ENCODE measurements around the gene TRAPPC3.

Gene TRAPPC3

GRCh38 chr1:36088577-36089392 lies 60.5 kb downstream of the TRAPPC3 start, which contains the start of gene ADPRS:
Gene ADPRS (plus strand): TSS chr1:36088892. CDS start chr1:36088905, 13 bp downstream.
- ChIA-PET POLR2A (no interaction called here), CTCF (no interaction called here)
- TF ChIP-seq CTBP1 (IDR thresholded peaks at IDR 0.05; ENCODE audit: borderline replicate concordance) (peak; percentile 34; the same call in 1 of the 2 replicates), ELF4 (IDR thresholded peaks at IDR 0.05) (peak; percentile 82), ARNT (IDR thresholded peaks at IDR 0.05) (peak; percentile 75; the same call in 1 of the 2 replicates), FOXK2 (IDR thresholded peaks at IDR 0.05) (no peak), PKNOX1 (IDR thresholded peaks at IDR 0.05) (no peak), BHLHE40 (IDR thresholded peaks at IDR 0.05; ENCODE audit: borderline replicate concordance) (no peak), LEF1 (IDR thresholded peaks at IDR 0.05; ENCODE audit: borderline replicate concordance) (no peak), FOXM1 (IDR thresholded peaks at IDR 0.05; ENCODE audit: borderline replicate concordance) (no peak), FOXA1 (IDR thresholded peaks at IDR 0.05) (no peak), L3MBTL2 (conservative IDR thresholded peaks at IDR 0.05) (no peak; the same call in 1 of the 2 replicates), SUZ12 (IDR thresholded peaks at IDR 0.05) (no peak), NFRKB (IDR thresholded peaks at IDR 0.05) (no peak)
- peak; percentile 91 for DNase-seq (ENCODE audit: extremely low spot score)

GRCh38 chr1:36088265-36088576 lies 61.1 kb downstream of the TRAPPC3 start:
- POLR2A ChIA-PET: no interaction called here

GRCh38 chr1:36087233-36088123 lies 61.8 kb downstream of the TRAPPC3 start:
- POLR2A ChIA-PET: interaction anchor here (0.6 to 2.0 kb wide), 5 partner anchors 14 to 204 kb away, joined by 3 to 6 read pairs (median 4); partner anchors contain the start of genes AGO1, AGO3 and TRAPPC3
- CTCF ChIA-PET: interaction anchor here (0.8 to 1.7 kb wide), 4 partner anchors 33 to 73 kb away, joined by 3 to 6 read pairs (median 4); no protein-coding TSS in a partner anchor
- TF ChIP-seq FOXK2 (IDR thresholded peaks at IDR 0.05) (no peak), LEF1 (IDR thresholded peaks at IDR 0.05; ENCODE audit: borderline replicate concordance) (no peak), CTBP1 (IDR thresholded peaks at IDR 0.05; ENCODE audit: borderline replicate concordance) (no peak), L3MBTL2 (conservative IDR thresholded peaks at IDR 0.05) (no peak), ARNT (IDR thresholded peaks at IDR 0.05) (no peak), NFRKB (IDR thresholded peaks at IDR 0.05) (no peak), ZNF384 (IDR thresholded peaks at IDR 0.05) (no peak), TARDBP (IDR thresholded peaks at IDR 0.05) (no peak), ELF4 (IDR thresholded peaks at IDR 0.05) (no peak), HDGF (IDR thresholded peaks at IDR 0.05; ENCODE audit: borderline replicate concordance) (no peak), BHLHE40 (IDR thresholded peaks at IDR 0.05; ENCODE audit: borderline replicate concordance) (no peak), FOXA1 (IDR thresholded peaks at IDR 0.05) (no peak), SUZ12 (IDR thresholded peaks at IDR 0.05) (no peak), PKNOX1 (IDR thresholded peaks at IDR 0.05) (no peak), FOXM1 (IDR thresholded peaks at IDR 0.05; ENCODE audit: borderline replicate concordance) (no peak), SP1 (IDR thresholded peaks at IDR 0.05) (no peak)
- DNase-seq (ENCODE audit: extremely low spot score): peak; percentile 6

More at GRCh38 chr1:36088265-36088576, 61.1 kb downstream of the TRAPPC3 start:
- CTCF ChIA-PET: no interaction called here
- DNase-seq (ENCODE audit: extremely low spot score): no peak
- TF ChIP-seq FOXM1 (IDR thresholded peaks at IDR 0.05; ENCODE audit: borderline replicate concordance): no peak
- TF ChIP-seq CTBP1 (IDR thresholded peaks at IDR 0.05; ENCODE audit: borderline replicate concordance): no peak
- TF ChIP-seq PKNOX1 (IDR thresholded peaks at IDR 0.05): no peak
- TF ChIP-seq SUZ12 (IDR thresholded peaks at IDR 0.05): no peak
- TF ChIP-seq L3MBTL2 (conservative IDR thresholded peaks at IDR 0.05): no peak
- TF ChIP-seq TARDBP (IDR thresholded peaks at IDR 0.05): no peak
- TF ChIP-seq ELF4 (IDR thresholded peaks at IDR 0.05): no peak
- TF ChIP-seq NFRKB (IDR thresholded peaks at IDR 0.05): no peak
- no peak for TF ChIP-seq ZNF384 (IDR thresholded peaks at IDR 0.05)
- TF ChIP-seq FOXK2 (IDR thresholded peaks at IDR 0.05): no peak
- TF ChIP-seq BHLHE40 (IDR thresholded peaks at IDR 0.05; ENCODE audit: borderline replicate concordance): no peak
- TF ChIP-seq SP1 (IDR thresholded peaks at IDR 0.05): no peak
- no peak for TF ChIP-seq HDGF (IDR thresholded peaks at IDR 0.05; ENCODE audit: borderline replicate concordance)
- TF ChIP-seq FOXA1 (IDR thresholded peaks at IDR 0.05): no peak
- TF ChIP-seq LEF1 (IDR thresholded peaks at IDR 0.05; ENCODE audit: borderline replicate concordance): no peak
- TF ChIP-seq ARNT (IDR thresholded peaks at IDR 0.05): no peak
